OCI-LY1 (cell line): ENCODE data around the gene MTMR3.

ENCODE experiments used
- EZH2 ChIP-seq: fragments of 200-600 bp; sonication (generic), shearing (Covaris generic); IDR thresholded peaks from 2 replicates; pipeline ENCODE4 v1.8.0; 2017; ENCODE audit warnings: borderline replicate concordance, mixed run types, mild to moderate bottlenecking, antibody characterized with exemption, low read length, moderate library complexity, mixed read lengths
- TF ChIP-seq, protein P1 (sequence below): fragments of 200-600 bp; sonication (generic), shearing (Covaris generic); IDR thresholded peaks from 2 replicates; pipeline ENCODE4 v1.5.1; 2017; ENCODE audit warnings: mild to moderate bottlenecking, antibody characterized with exemption, low read length, moderate library complexity, mixed read lengths

- TF ChIP-seq, protein P1, sequence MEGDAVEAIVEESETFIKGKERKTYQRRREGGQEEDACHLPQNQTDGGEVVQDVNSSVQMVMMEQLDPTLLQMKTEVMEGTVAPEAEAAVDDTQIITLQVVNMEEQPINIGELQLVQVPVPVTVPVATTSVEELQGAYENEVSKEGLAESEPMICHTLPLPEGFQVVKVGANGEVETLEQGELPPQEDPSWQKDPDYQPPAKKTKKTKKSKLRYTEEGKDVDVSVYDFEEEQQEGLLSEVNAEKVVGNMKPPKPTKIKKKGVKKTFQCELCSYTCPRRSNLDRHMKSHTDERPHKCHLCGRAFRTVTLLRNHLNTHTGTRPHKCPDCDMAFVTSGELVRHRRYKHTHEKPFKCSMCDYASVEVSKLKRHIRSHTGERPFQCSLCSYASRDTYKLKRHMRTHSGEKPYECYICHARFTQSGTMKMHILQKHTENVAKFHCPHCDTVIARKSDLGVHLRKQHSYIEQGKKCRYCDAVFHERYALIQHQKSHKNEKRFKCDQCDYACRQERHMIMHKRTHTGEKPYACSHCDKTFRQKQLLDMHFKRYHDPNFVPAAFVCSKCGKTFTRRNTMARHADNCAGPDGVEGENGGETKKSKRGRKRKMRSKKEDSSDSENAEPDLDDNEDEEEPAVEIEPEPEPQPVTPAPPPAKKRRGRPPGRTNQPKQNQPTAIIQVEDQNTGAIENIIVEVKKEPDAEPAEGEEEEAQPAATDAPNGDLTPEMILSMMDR = no peak
- no peak for TF ChIP-seq EZH2
Measured at GRCh38 chr22:29867260-29867659, 15.7 kb upstream of the MTMR3 start.
